Stimulated activated CD4-positive, alpha-beta T cell treated with anti-CD3 and anti-CD28 coated beads, Interleukin-15, amount 100 ng/mL, for 48 hours (primary cell): ENCODE measurements around the gene ARID5A.
A peak's percentile ranks its signal among the peaks of the same experiment; 100 is the strongest.

Experiments
- DNase-seq, 2 donors: peaks; one replicate each; pipeline ENCODE4 v3.0.0-alpha.2; 2020; ENCODE audit warnings: low read depth in 2 of 2

Gene ARID5A

DNA sequence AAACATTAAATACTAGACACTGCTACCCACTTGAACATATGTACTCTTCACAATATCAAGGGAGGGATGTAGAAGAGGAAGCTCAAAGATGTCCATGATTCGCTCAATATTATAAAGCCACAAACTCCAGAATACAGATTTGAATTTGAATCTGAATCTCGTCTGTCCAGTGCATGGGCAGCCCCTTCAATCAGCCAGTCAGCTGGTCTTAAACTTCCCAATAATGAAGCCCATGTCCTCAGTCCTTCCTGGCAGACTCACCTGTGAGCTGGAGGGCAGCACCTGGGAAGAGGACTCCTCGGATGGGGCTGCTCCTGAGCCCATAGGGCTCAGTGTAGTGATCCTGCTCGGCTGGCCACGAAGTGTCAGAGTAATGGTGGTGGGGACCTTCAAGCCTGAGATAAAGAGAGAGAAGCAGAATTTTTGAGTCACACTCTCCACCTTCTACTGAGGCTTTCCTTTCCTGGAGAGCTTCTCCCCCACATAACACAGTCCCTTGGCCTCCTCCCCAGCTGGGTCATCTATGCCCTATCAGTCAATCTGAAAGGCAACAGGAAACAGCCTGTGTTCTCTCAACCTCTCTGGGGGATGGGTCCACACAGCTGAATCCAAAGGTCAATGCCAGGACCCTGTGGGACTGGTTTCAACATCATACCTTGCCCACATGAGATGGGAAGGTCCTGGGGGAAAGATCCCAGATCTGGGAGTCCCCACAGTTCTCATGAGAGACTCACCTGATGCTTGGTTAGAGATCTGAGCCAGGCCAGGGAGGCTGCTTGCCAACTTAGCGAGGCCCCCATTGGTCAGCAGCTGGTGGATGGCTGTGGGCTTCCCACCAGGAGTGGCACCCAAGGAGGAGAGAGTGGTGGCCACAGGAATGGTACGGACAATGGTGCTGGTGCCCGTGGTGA, 65.1 kb downstream of the ARID5A start:
- peak in 1 of 2 donors; percentile 11 for DNase-seq
